Activated naive CD4-positive, alpha-beta T cell treated with anti-CD3 and anti-CD28 coated beads, Interleukin-2, amount 10 ng/mL, durations not matched to agents 7 days and 5 days (primary cell): ENCODE data around the gene STAM.
A peak's percentile ranks its signal among the peaks of the same experiment; 100 is the strongest.
"Not testable (repeated sequence)": the region's sequence is repeated elsewhere in the genome, so short reads cannot be mapped to it uniquely, and the experiment has no call there.

Experiments
- CTCF ChIA-PET: fragments of 350-600 bp; sonication (Branson Sonifier 250); formaldehyde crosslinking; loops from one replicate; lab custom pipeline; 2021; ENCODE audit warnings: antibody characterized with exemption; lab: Charles Lee
- DNase-seq: peaks from one replicate; pipeline ENCODE4 v3.0.0-alpha.2; 2020
- H3K27ac Mint-ChIP-seq: one replicate; pipeline ENCODE4 v1.8.0; 2021; ENCODE audit warnings: mild to moderate bottlenecking, moderate library complexity, mixed read lengths
- H3K27me3 Mint-ChIP-seq: one replicate; pipeline ENCODE4 v1.8.0; 2021; ENCODE audit warnings: mild to moderate bottlenecking, mixed read lengths
- H3K36me3 Mint-ChIP-seq: one replicate; pipeline ENCODE4 v1.8.0; 2021; ENCODE audit warnings: mixed read lengths
- H3K4me1 Mint-ChIP-seq: one replicate; pipeline ENCODE4 v1.8.0; 2021; ENCODE audit warnings: mixed read lengths
- H3K4me3 Mint-ChIP-seq: one replicate; pipeline ENCODE4 v1.8.0; 2021; ENCODE audit warnings: mild to moderate bottlenecking, moderate library complexity, mixed read lengths
- H3K9me3 Mint-ChIP-seq: one replicate; pipeline ENCODE4 v1.8.0; 2021; ENCODE audit warnings: mixed read lengths

The STAM gene

DNA sequence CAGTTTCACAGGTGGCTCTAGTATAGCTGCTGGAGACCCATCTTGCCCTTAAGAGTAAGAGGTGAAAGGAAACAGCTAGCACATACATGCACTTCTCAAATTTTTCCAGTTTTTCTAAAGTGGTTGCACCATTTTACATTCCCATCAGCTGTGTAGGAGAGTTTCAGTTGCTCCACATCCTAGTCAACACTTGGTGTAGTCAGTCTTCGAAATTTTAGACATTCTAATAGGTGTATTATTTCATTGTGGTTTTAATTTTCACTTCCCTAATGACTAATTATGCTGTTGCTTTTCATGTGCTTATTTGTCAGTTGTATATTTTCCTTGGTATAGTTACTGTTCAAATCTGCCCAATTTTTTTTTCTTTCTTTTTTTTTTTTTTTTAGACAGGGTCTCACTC, 17.3 kb upstream of the STAM start:
- CTCF ChIA-PET, result no interaction called here
- Mint-ChIP-seq H3K9me3 (no peaks in the 10 kb centered on the region), H3K4me3 (no peak overlapping the region)

DNA sequence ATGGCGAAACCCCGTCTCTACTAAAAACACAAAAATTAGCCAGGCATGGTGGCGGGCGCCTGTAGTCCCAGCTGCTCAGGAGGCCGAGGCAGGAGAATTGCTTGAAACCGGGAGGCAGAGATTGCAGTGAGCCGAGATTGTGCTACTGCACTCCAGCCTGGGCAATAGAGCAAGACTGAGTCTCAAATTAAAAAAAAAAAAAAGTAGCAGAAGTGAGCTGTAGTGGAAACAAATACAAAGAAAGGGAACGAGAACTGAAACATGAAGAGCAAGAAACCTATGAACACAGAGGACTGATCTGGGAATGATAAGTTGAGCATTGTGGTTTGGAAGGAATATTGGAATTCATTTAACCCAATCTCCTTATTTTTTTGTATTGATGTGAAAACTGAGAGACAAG, 11.4 kb upstream of the STAM start:
- H3K9me3 Mint-ChIP-seq, H3K27ac Mint-ChIP-seq, H3K4me1 Mint-ChIP-seq, DNase-seq, CTCF ChIA-PET, H3K27me3 Mint-ChIP-seq, H3K36me3 Mint-ChIP-seq, H3K4me3 Mint-ChIP-seq: not testable (repeated sequence)

More for the DNA sequence above, 17.3 kb upstream of the STAM start:
- H3K4me1 Mint-ChIP-seq, result no peaks in the 10 kb centered on the region
- H3K27ac Mint-ChIP-seq, result no peak overlapping the region
- no peak for DNase-seq
- H3K36me3 Mint-ChIP-seq, result no peaks in the 10 kb centered on the region
- H3K27me3 Mint-ChIP-seq, result peaks cover 31% of the 10 kb centered on the region

DNA sequence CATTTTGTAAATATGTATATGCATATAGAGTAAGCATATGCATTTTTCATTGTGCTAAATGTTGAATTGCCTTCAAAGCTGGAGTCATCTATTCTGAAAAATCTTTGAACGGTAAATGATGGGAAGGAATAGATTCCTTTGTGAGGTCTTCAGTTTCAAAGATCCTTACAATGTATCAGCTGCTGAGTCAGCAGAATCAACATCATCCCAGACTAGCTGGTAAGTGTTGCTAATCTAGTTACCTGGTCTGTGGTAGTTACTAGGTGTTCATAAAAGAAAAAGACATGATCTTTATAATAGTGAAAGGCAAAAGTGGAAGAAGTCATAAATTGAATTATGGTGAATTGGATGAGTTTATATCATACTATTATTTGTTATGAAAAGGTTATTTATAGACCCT, 10.6 kb upstream of the STAM start:
- no peaks in the 10 kb centered on the region for H3K4me1 Mint-ChIP-seq
- no peak overlapping the region for H3K27ac Mint-ChIP-seq
- no peaks in the 10 kb centered on the region for H3K36me3 Mint-ChIP-seq
- H3K9me3 Mint-ChIP-seq, result no peaks in the 10 kb centered on the region
- no peak for DNase-seq
- H3K27me3 Mint-ChIP-seq, result peaks cover 4% of the 10 kb centered on the region
- no peak overlapping the region for H3K4me3 Mint-ChIP-seq
- CTCF ChIA-PET, result interaction anchor here (0.8 kb wide), 1 partner anchor 110 kb away, joined by 3 read pairs; no protein-coding TSS in a partner anchor

DNA sequence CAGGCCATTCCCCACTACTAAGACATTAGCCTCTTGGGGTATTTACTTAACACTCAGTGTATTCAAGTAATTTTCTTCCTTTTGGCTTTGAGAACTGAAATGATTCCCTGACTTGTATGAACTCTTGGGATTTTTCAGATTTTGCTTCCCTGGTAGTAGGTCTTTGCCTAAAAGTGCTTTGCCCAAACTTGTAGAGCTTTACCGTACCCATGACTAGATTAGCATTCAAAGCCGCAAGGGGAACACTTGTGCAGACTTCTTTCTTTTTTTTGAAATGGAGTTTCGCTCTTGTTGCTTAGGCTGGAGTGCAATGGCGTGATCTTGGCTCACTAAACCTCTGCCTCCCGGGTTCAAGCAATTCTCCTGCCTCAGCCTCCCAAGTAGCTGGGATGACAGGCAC, 6.1 kb upstream of the STAM start:
- Mint-ChIP-seq H3K4me3 (no peak overlapping the region), H3K27ac (no peak overlapping the region), H3K9me3 (no peaks in the 10 kb centered on the region), H3K27me3 (peaks cover 4% of the 10 kb centered on the region), H3K4me1 (peaks cover 14% of the 10 kb centered on the region), H3K36me3 (no peaks in the 10 kb centered on the region)
- DNase-seq, result no peak
- CTCF ChIA-PET, result interaction anchor here (0.6 kb wide), 1 partner anchor 99 kb away, joined by 3 read pairs; no protein-coding TSS in a partner anchor

- H3K4me1 Mint-ChIP-seq, result peaks cover 28% of the 10 kb centered on the region
- no peaks in the 10 kb centered on the region for H3K9me3 Mint-ChIP-seq
- DNase-seq, result no peak
- H3K27ac Mint-ChIP-seq, result no peak overlapping the region
- peaks cover 2% of the 10 kb centered on the region for H3K36me3 Mint-ChIP-seq
- CTCF ChIA-PET, result no interaction called here
- peaks cover 4% of the 10 kb centered on the region for H3K27me3 Mint-ChIP-seq
- H3K4me3 Mint-ChIP-seq, result no peak overlapping the region
Observed at GRCh38 chr10:17640331-17640816, 3.6 kb upstream of the STAM start.

DNA sequence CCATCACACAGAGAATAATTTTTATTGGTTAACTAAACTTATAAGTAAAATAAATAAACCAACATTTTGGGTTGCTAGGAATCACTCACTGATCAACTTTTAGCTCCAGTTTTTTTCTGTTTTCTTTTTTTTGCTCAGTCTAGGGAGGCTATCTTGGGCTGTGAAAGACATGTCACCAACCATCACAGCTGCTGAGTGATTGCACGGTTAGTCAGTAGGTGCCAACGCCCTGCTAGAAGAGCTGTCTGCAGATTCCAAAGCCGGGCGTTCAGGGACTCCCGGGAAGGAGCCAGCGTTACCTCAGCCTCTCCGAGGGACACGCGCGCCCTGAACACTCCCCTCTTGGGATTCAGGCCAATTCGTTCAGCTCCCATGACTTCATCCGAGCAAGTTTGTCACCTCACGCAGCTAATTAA, 604 bp upstream of the STAM start:
- CTCF ChIA-PET, result interaction anchor here (0.7 to 1.2 kb wide), 4 partner anchors 27 to 97 kb away, joined by 3 to 4 read pairs (median 3); no protein-coding TSS in a partner anchor
- peaks cover 5% of the 10 kb centered on the region for H3K9me3 Mint-ChIP-seq
- H3K36me3 Mint-ChIP-seq, result peaks cover 13% of the 10 kb centered on the region
- peak overlapping the region; percentile 99 for H3K27ac Mint-ChIP-seq
- H3K27me3 Mint-ChIP-seq, result no peaks in the 10 kb centered on the region
- peak; percentile 49 for DNase-seq
- H3K4me1 Mint-ChIP-seq, result peaks cover 54% of the 10 kb centered on the region
- peak overlapping the region; percentile 97 for H3K4me3 Mint-ChIP-seq

GRCh38 chr10:17644485-17644943, 563 bp downstream of the STAM start:
- Mint-ChIP-seq H3K27ac (peak overlapping the region; percentile 99), H3K9me3 (peaks cover 7% of the 10 kb centered on the region), H3K36me3 (peaks cover 22% of the 10 kb centered on the region), H3K27me3 (no peaks in the 10 kb centered on the region), H3K4me3 (peak overlapping the region; percentile 97), H3K4me1 (peaks cover 65% of the 10 kb centered on the region)
- CTCF ChIA-PET, result interaction anchor here (0.8 to 1.2 kb wide), 3 partner anchors 26 to 31 kb away, joined by 3 to 4 read pairs (median 3); partner anchors contain the start of gene HACD1
- no peak for DNase-seq

- Mint-ChIP-seq H3K4me1 (peaks cover 74% of the 10 kb centered on the region), H3K9me3 (peaks cover 10% of the 10 kb centered on the region), H3K27me3 (no peaks in the 10 kb centered on the region), H3K27ac (peak overlapping the region; percentile 99), H3K4me3 (peak overlapping the region; percentile 97), H3K36me3 (peaks cover 33% of the 10 kb centered on the region)
- DNase-seq, result no peak
- CTCF ChIA-PET, result interaction anchor here (1.3 kb wide), 1 partner anchor 28 kb away, joined by 3 read pairs; no protein-coding TSS in a partner anchor
Observed at GRCh38 chr10:17645621-17646345, 1.8 kb downstream of the STAM start.

DNA sequence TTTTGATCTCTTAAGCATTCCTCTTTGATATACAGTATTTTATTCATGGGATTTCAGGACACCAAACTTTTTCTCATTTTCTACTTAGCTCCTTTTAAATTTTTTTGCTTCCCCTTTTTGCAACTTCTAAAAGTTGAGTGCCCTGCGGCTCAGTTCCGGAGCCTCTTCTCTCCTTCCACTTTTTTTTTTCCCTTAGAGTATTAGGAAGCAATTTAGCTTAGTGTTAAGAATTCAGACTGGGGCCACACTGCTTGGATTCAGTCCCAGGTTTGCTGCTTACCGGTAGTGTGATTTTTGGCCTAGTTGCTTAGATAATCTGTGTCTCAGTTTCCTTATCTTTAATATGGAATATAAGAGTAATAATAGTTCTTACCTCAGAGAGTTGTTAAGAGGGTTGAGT, 3.4 kb downstream of the STAM start:
- DNase-seq, result no peak
- Mint-ChIP-seq H3K36me3 (peaks cover 47% of the 10 kb centered on the region), H3K4me3 (peak overlapping the region; percentile 7), H3K27me3 (no peaks in the 10 kb centered on the region), H3K27ac (no peak overlapping the region), H3K4me1 (peaks cover 75% of the 10 kb centered on the region), H3K9me3 (peaks cover 18% of the 10 kb centered on the region)
- CTCF ChIA-PET, result interaction anchor here (1.0 kb wide), 1 partner anchor 27 kb away, joined by 3 read pairs; no protein-coding TSS in a partner anchor

DNA sequence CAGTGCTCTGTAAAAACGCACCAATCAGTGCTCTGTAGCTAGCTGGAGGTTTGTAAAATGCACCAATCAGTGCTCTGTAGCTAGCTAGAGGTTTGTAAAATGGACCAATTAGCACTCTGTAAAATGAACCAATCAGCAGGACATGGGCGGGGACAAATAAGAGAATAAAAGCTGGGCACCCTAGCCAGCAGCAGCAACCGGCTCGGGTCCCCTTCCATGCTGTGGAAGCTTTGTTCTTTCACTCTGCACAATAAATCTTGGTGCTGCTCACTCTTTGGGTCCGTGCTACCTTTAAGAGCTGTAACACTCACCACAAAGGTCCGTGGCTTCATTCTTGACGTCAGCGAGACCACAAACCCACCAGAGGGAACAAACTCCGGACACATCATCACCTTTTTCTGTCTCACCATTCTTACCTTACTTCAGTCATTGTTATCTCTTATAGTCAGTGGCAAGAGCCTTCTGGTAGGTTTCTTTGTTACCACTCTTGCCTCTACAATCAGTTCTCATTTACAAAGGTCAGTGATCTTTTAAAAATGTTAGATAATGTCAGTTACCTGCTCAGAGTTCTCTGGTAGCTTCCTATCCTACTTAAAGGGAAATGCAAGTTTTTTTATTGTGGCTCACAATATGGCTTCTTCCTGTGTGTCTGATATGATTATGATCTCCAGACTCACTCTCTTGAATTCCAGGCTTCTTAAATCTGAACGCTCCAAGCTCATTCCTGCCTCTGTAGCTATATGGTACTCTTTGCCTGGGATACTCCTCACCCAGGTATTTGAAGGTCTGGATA, 4.5 kb downstream of the STAM start:
- H3K9me3 Mint-ChIP-seq, result peaks cover 27% of the 10 kb centered on the region
- H3K27me3 Mint-ChIP-seq, result no peaks in the 10 kb centered on the region
- CTCF ChIA-PET, result interaction anchor here (0.6 to 1.4 kb wide), 2 partner anchors 32 to 90 kb away, joined by 3 read pairs; partner anchors contain the start of gene HACD1
- DNase-seq, result peak; percentile 67
- H3K4me3 Mint-ChIP-seq, result peak overlapping the region; percentile 68
- peaks cover 67% of the 10 kb centered on the region for H3K4me1 Mint-ChIP-seq
- H3K36me3 Mint-ChIP-seq, result peaks cover 58% of the 10 kb centered on the region
- peak overlapping the region; percentile 92 for H3K27ac Mint-ChIP-seq

- DNase-seq, result no peak
- Mint-ChIP-seq H3K4me1 (peaks cover 69% of the 10 kb centered on the region), H3K27ac (peak overlapping the region; percentile 92), H3K9me3 (peaks cover 32% of the 10 kb centered on the region), H3K36me3 (peaks cover 64% of the 10 kb centered on the region), H3K4me3 (peak overlapping the region; percentile 68), H3K27me3 (no peaks in the 10 kb centered on the region)
- CTCF ChIA-PET, result interaction anchor here (1.4 kb wide), 1 partner anchor 32 kb away, joined by 3 read pairs; the partner anchor contains the start of gene HACD1
Observed at GRCh38 chr10:17649052-17649451, 5.1 kb downstream of the STAM start.

- Mint-ChIP-seq H3K9me3 (peaks cover 36% of the 10 kb centered on the region), H3K4me3 (no peak overlapping the region), H3K36me3 (peaks cover 68% of the 10 kb centered on the region), H3K27ac (no peak overlapping the region), H3K4me1 (peaks cover 70% of the 10 kb centered on the region), H3K27me3 (no peaks in the 10 kb centered on the region)
- CTCF ChIA-PET, result no interaction called here
- DNase-seq, result no peak
Observed at GRCh38 chr10:17649836-17650235, 5.9 kb downstream of the STAM start.

- H3K27me3 Mint-ChIP-seq, result no peaks in the 10 kb centered on the region
- H3K27ac Mint-ChIP-seq, result no peak overlapping the region
- H3K36me3 Mint-ChIP-seq, result peaks cover 71% of the 10 kb centered on the region
- H3K9me3 Mint-ChIP-seq, result peaks cover 39% of the 10 kb centered on the region
- H3K4me3 Mint-ChIP-seq, result no peak overlapping the region
- CTCF ChIA-PET, result no interaction called here
- peaks cover 71% of the 10 kb centered on the region for H3K4me1 Mint-ChIP-seq
- no peak for DNase-seq
Observed at GRCh38 chr10:17650416-17650815, 6.5 kb downstream of the STAM start.

GRCh38 chr10:17651896-17652295, 7.9 kb downstream of the STAM start:
- Mint-ChIP-seq H3K27me3 (no peaks in the 10 kb centered on the region), H3K36me3 (peaks cover 77% of the 10 kb centered on the region), H3K4me1 (peaks cover 70% of the 10 kb centered on the region), H3K27ac (no peak overlapping the region), H3K9me3 (peaks cover 42% of the 10 kb centered on the region), H3K4me3 (no peak overlapping the region)
- CTCF ChIA-PET, result no interaction called here
- DNase-seq, result no peak
